ENCODE measurements around the gene SEMG1. TPM values are rescaled to one million over a fixed set of nuclear protein-coding genes. Genes with fewer than 3 reads are reported as not detected.

The SEMG1 gene
- total RNA-seq, 4 donors from 2014 or later, result not detected

- Histone ChIP-seq H3K36me3 (no peaks in the 10 kb centered on the region), H3K4me3 (no peak overlapping the region), H3K27ac (no peak overlapping the region), H3K9me3 (no peaks in the 10 kb centered on the region), H3K27me3 (no peaks in the 10 kb centered on the region), H3K4me1 (no peaks in the 10 kb centered on the region)
- no peak for DNase-seq
- TF ChIP-seq POLR2A (IDR thresholded peaks at IDR 0.05), result no peak
- TF ChIP-seq, protein P1, sequence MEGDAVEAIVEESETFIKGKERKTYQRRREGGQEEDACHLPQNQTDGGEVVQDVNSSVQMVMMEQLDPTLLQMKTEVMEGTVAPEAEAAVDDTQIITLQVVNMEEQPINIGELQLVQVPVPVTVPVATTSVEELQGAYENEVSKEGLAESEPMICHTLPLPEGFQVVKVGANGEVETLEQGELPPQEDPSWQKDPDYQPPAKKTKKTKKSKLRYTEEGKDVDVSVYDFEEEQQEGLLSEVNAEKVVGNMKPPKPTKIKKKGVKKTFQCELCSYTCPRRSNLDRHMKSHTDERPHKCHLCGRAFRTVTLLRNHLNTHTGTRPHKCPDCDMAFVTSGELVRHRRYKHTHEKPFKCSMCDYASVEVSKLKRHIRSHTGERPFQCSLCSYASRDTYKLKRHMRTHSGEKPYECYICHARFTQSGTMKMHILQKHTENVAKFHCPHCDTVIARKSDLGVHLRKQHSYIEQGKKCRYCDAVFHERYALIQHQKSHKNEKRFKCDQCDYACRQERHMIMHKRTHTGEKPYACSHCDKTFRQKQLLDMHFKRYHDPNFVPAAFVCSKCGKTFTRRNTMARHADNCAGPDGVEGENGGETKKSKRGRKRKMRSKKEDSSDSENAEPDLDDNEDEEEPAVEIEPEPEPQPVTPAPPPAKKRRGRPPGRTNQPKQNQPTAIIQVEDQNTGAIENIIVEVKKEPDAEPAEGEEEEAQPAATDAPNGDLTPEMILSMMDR (IDR thresholded peaks at IDR 0.05), result no peak
- intact Hi-C loops (cut with DNase I; ENCODE audit: low total_unique reads), result no loop called here
Measured at GRCh38 chr20:45251884-45252560, 45.2 kb downstream of the SEMG1 start.

GRCh38 chr20:45253261-45253660 is 46.4 kb downstream of the SEMG1 start:
- H3K9me3 ChIP-seq, result no peaks in the 10 kb centered on the region
- H3K4me3 ChIP-seq, result no peak overlapping the region
- no peaks in the 10 kb centered on the region for H3K36me3 ChIP-seq
- TF ChIP-seq, protein P1 (IDR thresholded peaks at IDR 0.05), result no peak
- no peak for TF ChIP-seq POLR2A (IDR thresholded peaks at IDR 0.05)
- H3K27ac ChIP-seq, result no peak overlapping the region
- intact Hi-C loops (cut with DNase I; ENCODE audit: low total_unique reads), result no loop called here
- no peak for DNase-seq
- H3K27me3 ChIP-seq, result no peaks in the 10 kb centered on the region
- no peaks in the 10 kb centered on the region for H3K4me1 ChIP-seq

DNA sequence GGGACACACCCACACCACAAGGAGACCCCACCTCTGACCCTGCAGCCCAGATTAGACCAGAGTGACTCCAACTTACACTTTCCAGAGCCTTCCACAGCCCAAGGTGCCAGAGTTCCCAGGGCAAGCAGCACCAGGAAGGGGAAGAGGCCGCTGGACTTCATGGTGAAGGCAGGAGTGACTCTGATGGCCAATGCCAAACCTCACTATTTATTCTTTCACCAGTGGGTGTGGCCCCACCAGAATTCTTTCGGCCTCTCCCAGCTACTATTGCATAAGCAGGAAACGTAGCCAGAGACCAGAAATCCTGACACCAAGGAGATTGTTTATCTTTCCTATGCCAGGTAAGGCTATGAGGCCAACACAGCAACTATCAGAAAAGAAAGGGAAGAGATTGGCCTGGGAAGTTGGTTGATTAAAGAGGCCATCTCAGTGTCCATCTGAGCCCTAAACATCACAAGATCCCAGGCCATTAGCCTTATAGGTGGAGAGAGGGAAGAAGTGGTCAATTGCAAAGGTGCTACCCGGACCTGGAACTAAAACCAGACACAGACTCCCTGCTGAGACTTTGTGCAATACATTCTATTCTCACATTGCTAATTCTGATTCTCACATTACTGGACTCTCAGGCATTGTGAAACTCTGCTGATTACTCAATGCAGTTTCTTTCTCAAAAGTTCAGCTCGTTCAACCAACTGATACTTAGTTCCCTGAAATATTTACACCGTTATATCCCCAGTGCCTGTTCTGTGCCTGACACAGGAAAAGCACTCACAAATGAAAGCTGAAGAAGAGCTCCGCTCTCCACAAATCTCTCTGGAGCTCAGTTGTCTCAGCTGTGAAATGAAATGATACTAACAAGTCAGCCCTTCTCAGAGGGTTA is 47.8 kb downstream of the SEMG1 start, which contains the start of gene SLPI:
TSS of gene SLPI (minus strand) at position 182 of the 880 bp plus-strand sequence. CDS start at position 161, 21 bp downstream.
- Histone ChIP-seq H3K4me3 (no peak within 1 kb of the TSS), H3K27me3 (no peaks in the 10 kb centered on the region), H3K9me3 (no peaks in the 10 kb centered on the region), H3K27ac (no peak within 1 kb of the TSS), H3K36me3 (no peaks in the 10 kb centered on the region), H3K4me1 (no peaks in the 10 kb centered on the region)
- DNase-seq, result no peak
- TF ChIP-seq POLR2A (IDR thresholded peaks at IDR 0.05), result no peak
- TF ChIP-seq, protein P1 (IDR thresholded peaks at IDR 0.05), result no peak
- intact Hi-C loops (cut with DNase I; ENCODE audit: low total_unique reads), result no loop called here

DNA sequence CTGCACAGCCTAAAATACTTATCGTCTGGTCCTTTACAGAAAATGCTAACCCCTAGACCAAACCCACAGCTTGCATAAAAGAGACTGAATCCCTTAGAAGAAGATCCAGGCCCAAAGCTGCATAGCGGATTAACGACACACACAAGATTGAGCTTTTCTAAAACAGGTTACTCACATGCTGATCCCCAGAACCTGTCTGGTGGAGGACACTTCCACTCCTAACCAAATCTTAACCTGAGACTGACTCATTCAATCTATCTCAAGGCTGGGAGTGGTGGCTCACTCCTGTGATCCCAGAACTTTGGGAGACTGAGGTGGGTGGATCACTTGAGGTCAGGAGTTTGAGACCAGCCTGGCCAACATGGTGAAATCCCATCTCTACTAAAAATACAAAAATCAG is 50.3 kb downstream of the SEMG1 start:
- Histone ChIP-seq H3K4me3 (no peak overlapping the region), H3K36me3 (no peaks in the 10 kb centered on the region), H3K27me3 (no peaks in the 10 kb centered on the region), H3K27ac (no peak overlapping the region), H3K9me3 (no peaks in the 10 kb centered on the region), H3K4me1 (no peaks in the 10 kb centered on the region)
- no peak for DNase-seq
- intact Hi-C loops (cut with DNase I; ENCODE audit: low total_unique reads), result no loop called here
- TF ChIP-seq, protein P1 (IDR thresholded peaks at IDR 0.05), result no peak
- TF ChIP-seq POLR2A (IDR thresholded peaks at IDR 0.05), result no peak

DNA sequence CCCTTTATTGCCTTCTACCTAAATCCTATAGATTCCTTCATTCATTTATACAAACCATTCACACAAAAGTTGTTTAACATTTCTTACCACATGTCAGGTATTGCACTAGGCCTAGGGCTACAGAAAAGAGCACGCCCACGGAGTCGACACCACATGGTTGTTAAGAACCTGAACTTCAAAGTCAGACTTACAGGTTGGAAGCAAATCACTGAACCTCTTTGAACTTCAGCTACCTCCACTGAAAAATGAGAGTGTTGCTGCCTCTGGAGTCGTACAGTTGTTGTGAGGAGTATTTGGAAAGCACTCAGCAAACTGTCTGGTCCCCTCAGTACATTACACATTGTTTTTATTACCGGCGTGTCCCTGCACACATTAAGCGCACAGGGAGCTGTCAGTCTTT is 50.9 kb downstream of the SEMG1 start:
- H3K27me3 ChIP-seq, result no peaks in the 10 kb centered on the region
- intact Hi-C loops (cut with DNase I; ENCODE audit: low total_unique reads), result no loop called here
- no peaks in the 10 kb centered on the region for H3K9me3 ChIP-seq
- no peaks in the 10 kb centered on the region for H3K36me3 ChIP-seq
- H3K4me1 ChIP-seq, result no peaks in the 10 kb centered on the region
- no peak for DNase-seq
- no peak overlapping the region for H3K27ac ChIP-seq
- TF ChIP-seq POLR2A (IDR thresholded peaks at IDR 0.05), result no peak
- TF ChIP-seq, protein P1 (IDR thresholded peaks at IDR 0.05), result no peak
- H3K4me3 ChIP-seq, result no peak overlapping the region
